Peyer's patch (tissue), 4 donors: Measurements from ENCODE around the gene CYP1B1.

ENCODE experiments used
- CTCF ChIP-seq, 6 experiments: fragments of 450-650 bp in 4 of 6; fragments of 200-600 bp in 2 of 6; sonication (generic) in 1 of 6; IDR thresholded peaks; one replicate each; pipeline ENCODE4 v1.5.1; 2017 to 2019; ENCODE audit warnings: antibody characterized with exemption in 6 of 6, mild to moderate bottlenecking in 3 of 6, moderate library complexity in 1 of 6
- POLR2A ChIP-seq, 2 donors: fragments of 450-650 bp; IDR thresholded peaks; one replicate each; pipeline ENCODE4 v1.5.1; 2017; ENCODE audit warnings: antibody characterized with exemption in 2 of 2, mild to moderate bottlenecking in 2 of 2, moderate library complexity in 2 of 2

GRCh38 chr2:38107738-38108410, 31.9 kb upstream of the CYP1B1 start:
- no peak for TF ChIP-seq CTCF (IDR thresholded peaks at IDR 0.05)
- no peak for TF ChIP-seq POLR2A (IDR thresholded peaks at IDR 0.05)
